NCI-H748 (cell line): ENCODE data around the gene OR2A25.
"Not testable (repeated sequence)": the region's sequence is repeated elsewhere in the genome, so short reads cannot be mapped to it uniquely, and the experiment has no call there.

Experiments
- DNase-seq: peaks from one replicate; lab custom pipeline; 2025; ENCODE audit not compliant: unreplicated experiment; lab: John Stamatoyannopoulos, UW

The OR2A25 gene

GRCh38 chr7:144069511-144069910 is at the start of gene OR2A25:
Gene OR2A25, plus strand, starts transcription at chr7:144069811. Its CDS starts 4,409 bp downstream, at chr7:144074220.
- DNase-seq = no peak

DNA sequence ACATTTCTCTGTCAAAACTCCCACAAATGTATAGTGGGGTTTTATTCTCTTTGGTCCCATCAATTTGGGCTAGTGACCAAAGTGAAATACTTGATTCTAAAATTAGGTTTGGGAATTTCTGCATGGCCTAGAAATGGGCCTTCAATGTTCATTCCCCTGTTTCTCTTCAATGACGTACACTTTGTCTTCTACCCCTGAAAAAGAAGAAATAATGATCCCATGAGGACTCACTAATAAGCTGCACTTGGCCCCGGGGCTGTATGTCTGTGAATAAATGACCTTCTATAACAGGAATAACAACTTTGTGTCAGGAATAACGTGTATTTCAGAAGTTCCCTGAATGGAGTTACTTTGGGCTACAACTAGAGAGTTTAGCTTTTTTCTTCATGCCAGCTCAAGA is 49.3 kb upstream of the OR2A25 start:
- DNase-seq = no peak

- no peak for DNase-seq
Observed at GRCh38 chr7:144022169-144022568, 47.4 kb upstream of the OR2A25 start.

DNA sequence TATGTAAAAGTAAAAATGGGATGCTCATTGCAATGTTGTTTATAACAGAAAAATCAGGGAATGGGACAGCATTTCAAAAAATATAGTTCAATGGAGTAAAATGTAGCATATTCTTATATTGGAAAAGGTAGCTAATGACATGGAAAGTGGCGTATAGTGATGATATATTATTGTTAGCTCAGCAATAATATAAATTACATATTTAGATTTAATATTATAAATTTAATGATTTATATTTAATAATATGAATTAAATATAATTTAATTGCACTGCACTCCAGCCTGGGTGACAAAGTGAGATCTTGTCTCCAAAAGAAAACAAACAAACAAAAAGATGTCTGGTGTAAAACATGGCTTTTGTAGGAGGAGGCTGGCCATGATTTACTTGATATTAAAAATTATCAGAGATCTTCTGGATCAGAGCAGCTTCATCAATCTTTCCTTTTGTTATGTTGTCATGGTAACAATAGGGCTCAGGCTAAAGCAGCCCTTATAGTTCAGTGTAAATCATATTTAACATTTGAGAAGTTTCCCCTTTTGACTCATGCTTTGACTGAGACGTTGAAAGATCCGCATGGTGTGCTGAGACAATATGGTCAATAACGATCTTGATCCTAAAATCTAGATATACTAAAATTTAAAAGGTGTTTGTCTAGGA is 46.3 kb upstream of the OR2A25 start:
- DNase-seq = no peak

GRCh38 chr7:144024213-144024612 is 45.4 kb upstream of the OR2A25 start:
- DNase-seq = no peak

GRCh38 chr7:144026203-144026883 is 43.3 kb upstream of the OR2A25 start:
- DNase-seq = no peak

GRCh38 chr7:144027070-144027469 is 42.5 kb upstream of the OR2A25 start:
- DNase-seq = no peak

- DNase-seq = no peak
Observed at GRCh38 chr7:144027974-144028373, 41.6 kb upstream of the OR2A25 start.

DNA sequence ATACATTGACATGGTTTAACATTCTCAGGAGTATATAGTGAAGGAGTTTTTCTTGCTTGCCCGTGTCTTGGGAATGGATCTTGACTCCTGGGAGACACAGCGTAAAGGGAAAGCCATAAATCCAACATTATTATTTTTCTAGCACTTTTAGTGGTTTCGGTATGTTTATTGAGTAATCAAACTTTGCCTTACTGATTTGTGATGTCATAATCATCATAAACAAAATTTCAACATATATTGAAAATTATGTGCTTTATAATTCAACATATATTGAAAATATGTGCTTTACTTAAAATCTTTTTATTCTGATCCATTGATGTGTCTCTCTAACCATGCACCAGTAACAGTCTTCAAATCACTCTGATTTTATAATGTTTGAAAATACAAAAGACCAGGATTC is 41.1 kb upstream of the OR2A25 start:
- no peak for DNase-seq

- no peak for DNase-seq
Observed at GRCh38 chr7:144032516-144032915, 37.1 kb upstream of the OR2A25 start.

DNA sequence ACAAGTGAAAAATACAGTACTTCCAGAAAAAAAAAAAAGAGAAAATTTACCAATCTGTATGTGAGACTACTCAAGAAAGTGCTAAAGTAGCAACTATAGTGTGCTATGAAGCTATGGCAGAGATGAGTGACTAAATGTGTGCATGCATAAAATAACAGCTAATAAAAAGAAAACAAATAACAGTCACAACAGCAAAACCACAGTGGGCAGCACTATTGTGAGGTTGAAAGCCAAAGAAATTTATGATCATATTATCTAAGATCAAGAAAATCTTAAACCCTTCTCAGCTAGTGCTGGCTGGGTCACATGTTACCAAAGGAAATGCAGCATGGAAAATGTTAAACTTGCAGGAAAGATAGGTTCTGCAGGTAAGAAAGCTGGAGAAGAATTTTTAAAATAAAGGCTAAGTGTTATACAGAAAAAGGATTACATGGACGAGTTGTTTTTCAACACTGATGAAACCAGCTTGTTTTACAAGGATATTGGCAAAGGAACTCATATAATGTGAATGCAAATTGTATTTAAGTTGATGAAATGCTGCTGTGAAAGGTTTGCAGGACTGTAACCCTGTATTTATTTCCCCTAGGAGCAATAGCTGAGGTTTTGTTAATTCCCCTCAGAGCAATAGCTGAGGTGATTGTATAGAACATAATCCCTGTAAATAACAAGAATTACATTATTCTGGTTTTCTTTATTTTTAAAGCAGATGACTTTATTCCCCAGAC is 36.5 kb upstream of the OR2A25 start:
- DNase-seq = no peak

- DNase-seq = no peak
Observed at GRCh38 chr7:144035385-144035784, 34.2 kb upstream of the OR2A25 start.

- no peak for DNase-seq
Observed at GRCh38 chr7:144036302-144036885, 33.2 kb upstream of the OR2A25 start.

DNA sequence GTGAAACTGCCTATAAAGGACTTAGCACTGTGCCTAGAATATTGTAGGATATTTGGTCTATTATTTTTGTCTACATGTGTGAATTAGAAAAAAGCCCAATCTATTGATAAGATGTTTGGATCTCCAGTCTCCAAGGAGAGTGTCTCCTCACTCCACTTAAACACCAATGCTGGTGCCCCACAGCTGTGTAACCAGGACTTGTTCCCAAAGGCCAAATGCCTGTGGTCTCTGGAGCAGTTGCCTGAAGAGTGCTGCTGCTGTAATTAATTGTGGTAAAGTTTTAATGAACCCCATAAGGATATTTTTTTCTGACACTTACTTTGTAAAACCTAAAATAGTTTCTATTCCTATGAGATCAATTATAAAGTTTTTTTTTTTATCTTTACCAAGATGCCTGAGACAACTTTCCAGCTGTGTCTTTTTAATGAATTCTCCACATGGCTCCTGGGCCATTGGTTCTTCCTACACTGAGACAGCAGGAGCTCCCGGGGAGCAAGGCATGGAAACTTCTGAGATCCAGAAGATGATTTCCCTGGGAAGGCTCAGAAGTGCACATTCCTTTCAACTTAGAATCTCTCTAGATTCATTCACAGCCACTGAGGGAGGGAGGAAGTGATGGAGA is 32.1 kb upstream of the OR2A25 start:
- no peak for DNase-seq

GRCh38 chr7:144038887-144039286 is 30.7 kb upstream of the OR2A25 start:
- DNase-seq = no peak

DNA sequence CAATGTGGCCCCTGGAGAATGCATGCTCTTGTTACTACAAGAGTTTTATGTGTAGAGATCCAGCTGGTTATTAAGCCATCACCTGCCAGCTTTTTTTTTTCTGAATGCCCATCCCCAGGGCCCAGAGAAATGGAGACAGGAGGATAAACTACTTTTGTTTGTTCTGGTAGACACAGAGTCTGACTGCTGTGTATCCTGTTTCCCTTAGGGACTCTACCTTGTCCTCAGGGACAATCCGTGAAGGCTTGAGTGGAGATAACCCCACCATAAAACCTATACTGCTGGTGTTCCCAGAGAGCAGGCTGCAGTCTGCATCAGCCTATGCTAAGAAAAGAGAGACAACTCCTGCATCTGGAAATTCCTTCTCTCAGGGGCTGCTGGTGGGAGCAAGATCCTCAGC is 21.0 kb upstream of the OR2A25 start, which contains the start of gene OR2A5:
OR2A5 (plus strand) TSS at position 301 of the 400 bp plus-strand sequence. CDS start 1,454 bp downstream, outside the sequence.
- DNase-seq = no peak

GRCh38 chr7:144049491-144049890 is 20.1 kb upstream of the OR2A25 start:
- no peak for DNase-seq

DNA sequence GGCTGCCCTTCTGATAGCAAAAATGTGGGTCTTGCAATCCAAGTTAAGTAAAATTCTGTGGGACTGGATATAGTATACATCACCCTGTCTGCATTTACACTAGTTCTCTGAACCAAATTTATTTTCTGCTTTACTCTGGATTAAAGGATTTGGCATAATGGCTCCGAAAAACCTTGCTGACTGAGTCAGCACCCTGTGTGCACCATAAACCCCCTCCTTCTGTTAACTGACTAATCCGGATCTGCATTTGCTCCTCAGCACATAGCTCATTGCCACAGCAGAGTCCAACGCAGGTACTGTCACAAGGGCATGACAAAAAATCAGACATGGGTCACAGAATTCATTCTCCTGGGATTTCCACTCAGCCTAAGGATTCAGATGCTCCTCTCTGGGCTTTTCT is 19.5 kb upstream of the OR2A25 start:
- DNase-seq = no peak

GRCh38 chr7:144050884-144051283 is 18.7 kb upstream of the OR2A25 start:
- DNase-seq = not testable (repeated sequence)

- DNase-seq = no peak
Observed at GRCh38 chr7:144057954-144058353, 11.7 kb upstream of the OR2A25 start.

DNA sequence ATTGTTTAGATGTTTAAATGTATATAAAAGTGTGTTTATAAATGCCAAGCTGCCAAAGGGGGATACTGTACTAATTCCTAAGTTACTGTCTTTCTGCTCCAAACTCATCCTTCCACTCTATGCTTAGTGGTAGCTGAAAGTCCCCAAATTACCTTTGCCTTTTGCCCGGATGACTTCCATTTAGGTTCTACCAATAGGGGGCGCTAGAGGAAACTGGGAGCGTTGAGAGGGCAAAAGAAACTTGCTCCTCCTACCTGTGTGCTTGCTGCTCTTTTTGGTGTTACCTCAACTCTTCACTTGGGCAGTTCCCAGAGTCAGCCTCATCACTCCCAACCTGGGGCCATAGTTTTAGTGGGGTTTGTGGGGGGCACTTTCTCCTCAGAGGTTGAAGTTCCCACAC is 5.9 kb upstream of the OR2A25 start:
- no peak for DNase-seq
